K562 (cell line): Measurements from ENCODE around the gene UBE2S. TPM values are rescaled to one million over a fixed set of nuclear protein-coding genes. Genes with fewer than 3 reads are reported as not detected.

ENCODE experiments used
- ATAC-seq: fragments of 200-7000 bp; cut with Tn5 transposase; 3 replicates; pipeline ENCODE4 v1.9.1; 2020; ENCODE audit warnings: moderate library complexity
- BruUV-seq: library from RNA; stranded (reverse); fragments of 400-500 nt; replicated peaks from 2 replicates; lab custom pipeline; 2021; lab: Mats Ljungman, UMichigan
- CTCF ChIA-PET: fragments of 300-600 bp; formaldehyde crosslinking; extraction: SDS; loops from one replicate; lab custom pipeline; 2021; ENCODE audit warnings: low intra/inter-chr PET ratio; lab: Yijun Ruan, JAX
- POLR2A ChIA-PET: fragments of 300-600, 350-650 bp; sonication (Branson Sonifier 250); formaldehyde crosslinking; extraction: SDS; loops from one replicate; lab custom pipeline; 2021; ENCODE audit warnings: antibody characterized with exemption, inconsistent platforms; lab: Yijun Ruan, JAX
- DNase-seq, 4 experiments: peaks; one replicate each; pipeline versions ENCODE4 v3.0.0 to v3.0.0-alpha.2; 2011 to 2018; ENCODE audit warnings: low spot score in 3 of 4, mixed read lengths in 3 of 4; ENCODE audit errors: extremely low read depth in 1 of 4
- FAIRE-seq: peaks from 2 replicates; lab custom pipeline; 2011; peaks lifted over from hg19 to GRCh38; lab: Jason Lieb, UNC
- H2AFZ ChIP-seq: 2 replicates; pipeline ENCODE4 v1.6.0; 2011; ENCODE audit warnings: low read depth, low read length, control low read depth, inconsistent platforms
- H3K27ac ChIP-seq: fragments of 200-600 bp; 3 replicates; pipeline ENCODE4 v1.8.0; 2011; ENCODE audit warnings: low read depth, mild to moderate bottlenecking, control low read depth, inconsistent platforms, low read length, moderate library complexity, mixed read lengths; ENCODE audit errors: extremely low read depth
- H3K27me3 ChIP-seq, 2 experiments: fragments of 300-600 bp in 1 of 2; 2 replicates in 1 of 2; 3 replicates in 1 of 2; pipeline versions ENCODE4 v1.6.0 to v1.8.0; 2011; ENCODE audit warnings: inconsistent platforms in 2 of 2, low read length in 2 of 2, mild to moderate bottlenecking in 1 of 2, mixed read lengths in 1 of 2, moderate library complexity in 1 of 2; ENCODE audit not compliant: control insufficient read depth in 2 of 2, insufficient read depth in 2 of 2
- H3K36me3 ChIP-seq: fragments of 300-600 bp; 3 replicates; pipeline ENCODE4 v1.8.0; 2011; ENCODE audit warnings: mild to moderate bottlenecking, low read length, inconsistent platforms; ENCODE audit not compliant: control insufficient read depth, insufficient read depth
- H3K4me1 ChIP-seq, 2 experiments: fragments of 200-600 bp in 1 of 2; replicated peaks in 1 of 2; 2 replicates in 1 of 2; 3 replicates in 1 of 2; pipeline versions ENCODE4 v1.5.1 to v1.8.0; 2011; ENCODE audit warnings: inconsistent platforms in 2 of 2, low read length in 2 of 2, mild to moderate bottlenecking in 1 of 2, mixed read lengths in 1 of 2, moderate library complexity in 1 of 2; ENCODE audit not compliant: control insufficient read depth in 2 of 2, insufficient read depth in 2 of 2
- H3K4me2 ChIP-seq: 2 replicates; pipeline ENCODE4 v1.6.1; 2011; ENCODE audit warnings: low read length, control low read depth, inconsistent platforms, mixed read lengths; ENCODE audit not compliant: insufficient read depth
- H3K4me3 ChIP-seq: fragments of 200-600 bp; sonication (generic), shearing (Covaris generic); 2 replicates; pipeline ENCODE4 v1.5.1; 2016; ENCODE audit warnings: control low read depth, inconsistent platforms
- H3K79me2 ChIP-seq: fragments of 200-600 bp; 3 replicates; pipeline ENCODE4 v1.8.0; 2011; ENCODE audit warnings: low read length, inconsistent platforms; ENCODE audit not compliant: control insufficient read depth, insufficient read depth
- H3K9ac ChIP-seq, 2 experiments: 2 replicates each; pipeline versions ENCODE4 v1.6.0 to v1.6.1; 2011; ENCODE audit warnings: low read depth in 2 of 2, low read length in 2 of 2, control low read depth in 1 of 2, inconsistent platforms in 1 of 2, mild to moderate bottlenecking in 1 of 2, mixed read lengths in 1 of 2; ENCODE audit not compliant: insufficient read depth in 1 of 2
- H3K9me1 ChIP-seq: one replicate; pipeline ENCODE4 v1.6.0; 2011; ENCODE audit warnings: inconsistent platforms, mild to moderate bottlenecking, low read length, moderate library complexity; ENCODE audit not compliant: control insufficient read depth, insufficient read depth
- H3K9me3 ChIP-seq: replicated peaks from 2 replicates; pipeline ENCODE4 v1.5.1; 2011; ENCODE audit warnings: low read depth, low read length, inconsistent platforms; ENCODE audit not compliant: control insufficient read depth, insufficient read depth
- H4K20me1 ChIP-seq: replicated peaks from 2 replicates; pipeline ENCODE4 v1.6.1; 2011; ENCODE audit warnings: low read length, inconsistent platforms, mixed read lengths; ENCODE audit not compliant: control insufficient read depth, insufficient read depth
- HDAC6 ChIP-seq: IDR thresholded peaks from 2 replicates; pipeline ENCODE4 v1.6.1; 2012; ENCODE audit warnings: low read depth, mild to moderate bottlenecking, control low read depth, inconsistent platforms, low read length, moderate library complexity
- LCOR ChIP-seq: sonication (generic); formaldehyde crosslinking; IDR thresholded peaks from 2 replicates; pipeline ENCODE4 v1.8.0; 2022; ENCODE audit warnings: mild to moderate bottlenecking, missing genetic modification reagents
- PHF21A ChIP-seq: fragments of 450-650 bp; IDR thresholded peaks from 2 replicates; pipeline ENCODE4 v1.6.1; 2017; ENCODE audit warnings: low read depth, borderline replicate concordance
- POLR2AphosphoS2 ChIP-seq: IDR thresholded peaks from 2 replicates; pipeline ENCODE4 v1.6.1; 2012; ENCODE audit warnings: low read length, improper control_type of control experiment
- POU5F1 ChIP-seq: fragments of 150-350 bp; IDR thresholded peaks from 2 replicates; pipeline ENCODE4 v1.6.1; 2014; ENCODE audit warnings: borderline replicate concordance, low read length, low read depth, mild to moderate bottlenecking; ENCODE audit not compliant: partially characterized antibody
- PYGO2 ChIP-seq: fragments of 450-650 bp; IDR thresholded peaks from 2 replicates; pipeline ENCODE4 v1.6.1; 2016; ENCODE audit warnings: mild to moderate bottlenecking, missing genetic modification characterization, moderate library complexity, missing compliant biosample characterization
- SLC30A9 ChIP-seq: fragments of 250-450 bp; sonication (Bioruptor Pico); IDR thresholded peaks from 2 replicates; pipeline ENCODE4 v1.8.0; 2022; ENCODE audit warnings: mild to moderate bottlenecking, moderate library complexity
- TAF1 ChIP-seq: IDR thresholded peaks from 2 replicates; pipeline ENCODE4 v1.6.1; 2011; ENCODE audit warnings: mild to moderate bottlenecking, low read length, moderate library complexity; ENCODE audit not compliant: insufficient read depth, control insufficient read depth, severe bottlenecking; ENCODE audit errors: extremely low read depth
- ZNF184 ChIP-seq: sonication (generic); formaldehyde crosslinking; IDR thresholded peaks from 2 replicates; pipeline ENCODE4 v1.5.0; 2020; ENCODE audit warnings: missing genetic modification reagents
- WGBS: fragments of 100-300 bp; shearing (Covaris generic); methylation state at CpG from one replicate; pipeline ENCODE4 v1.1.6; 2016; ENCODE audit warnings: low coverage, mixed read lengths; ENCODE audit not compliant: insufficient coverage; ENCODE audit errors: missing lambda C conversion rate; 5-methylcytosine and 5-hydroxymethylcytosine counted together
- in situ Hi-C: fragments of 300-500 bp; cut with MboI; formaldehyde crosslinking; loops from 4 replicates; pipeline ENCODE4 v1.15.0; 2018; ENCODE audit warnings: inconsistent platforms, mixed read lengths
- intact Hi-C: fragments of 100-400 bp; cut with micrococcal nuclease; formaldehyde crosslinking; loops from 2 replicates; pipeline ENCODE4 v1.14.2; 2022
- polyA plus RNA-seq, 8 experiments: library from polyadenylated mRNA; depleted of rRNA in 4 of 8; stranded (reverse) in 5 of 8; unstranded in 3 of 8; fragments of >200 nt; fragmentation: Nextera tagmentation in 2 of 8; fragmentation: Illumina TruSeq in 1 of 8; extraction: Ambion mirVana in 2 of 8; extraction: Trizol in 1 of 8; gene quantifications; 2 replicates each; pipeline versions ENCODE4 v1.2.1 to v1.2.3, GENCODE V29; 2011 to 2014; ENCODE audit warnings: inconsistent platforms in 1 of 8, missing spikeins in 1 of 8
- total RNA-seq, 7 experiments: library from RNA; depleted of rRNA in 6 of 7; stranded (reverse); fragments of >200 nt in 6 of 7; fragmentation: Illumina TruSeq in 2 of 7; extraction: Trizol in 2 of 7; gene quantifications; 2 replicates each; pipeline versions ENCODE4 v1.2.1 to v1.2.3, GENCODE V29; 2011 to 2021; ENCODE audit warnings: low replicate concordance in 1 of 7
- TF ChIP-seq, protein P1 (sequence below): fragments of 450-650 bp; IDR thresholded peaks from 2 replicates; pipeline ENCODE4 v1.6.1; 2016
- TF ChIP-seq, protein P2 (sequence below), 2 experiments: fragments of 450-650 bp; IDR thresholded peaks; 2 replicates each; pipeline ENCODE4 v1.6.1; 2016
- TF ChIP-seq, protein P3 (sequence below): fragments of 250-450 bp; sonication (Bioruptor Pico); IDR thresholded peaks from 2 replicates; pipeline ENCODE4 v1.4.0; 2020; ENCODE audit warnings: mild to moderate bottlenecking, moderate library complexity, borderline replicate concordance
- TF ChIP-seq, protein P4 (sequence below): sonication (generic); formaldehyde crosslinking; IDR thresholded peaks from 2 replicates; pipeline ENCODE4 v1.8.1; 2022; ENCODE audit warnings: missing genetic modification reagents
- TF ChIP-seq, protein P5 (sequence below): fragments of 200-800 bp; sonication (Bioruptor generic); IDR thresholded peaks from 2 replicates; pipeline ENCODE4 v1.6.1; 2017; ENCODE audit warnings: missing genetic modification characterization, missing compliant biosample characterization

The UBE2S gene
- total and polyA plus RNA-seq, 9 of the 15 experiments (the other 6 are each of a cell fraction or from before 2014, with no cell fraction given) = 1.5 to 1,305 (median 157) TPM

DNA sequence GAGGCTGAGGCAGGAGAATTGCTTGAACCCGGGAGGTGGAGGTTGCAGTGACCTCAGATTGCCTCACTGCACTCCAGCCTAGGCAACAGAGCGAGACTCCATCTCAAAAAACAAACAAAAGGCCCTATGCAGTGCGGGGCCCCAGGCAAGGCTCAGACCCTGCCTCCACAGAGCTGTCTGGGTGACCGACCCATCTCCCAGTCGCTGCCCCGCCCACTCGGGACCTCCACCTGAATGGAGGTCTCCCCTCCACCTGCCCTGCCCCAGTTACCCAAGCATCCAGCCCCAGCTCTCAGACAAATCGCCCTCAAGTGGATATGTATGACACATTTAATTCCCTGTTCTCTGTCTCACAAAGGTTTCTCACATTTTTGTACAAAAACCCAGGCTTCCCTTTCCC is 42.3 kb downstream of the UBE2S start:
- Histone ChIP-seq H3K9me1 (no peaks in the 10 kb centered on the region), H3K4me1 (peaks cover 0 to 57% of the 10 kb centered on the region in 2 experiments; a peak in 3 of 5 replicates), H3K36me3 (no peaks in the 10 kb centered on the region), H3K27me3 (peaks cover 4% of the 10 kb centered on the region in 2 experiments; a peak in 2 of 5 replicates), H2AFZ (no peak overlapping the region), H3K27ac (no peak overlapping the region), H3K4me2 (no peak overlapping the region), H3K9ac (no peak overlapping the region), H4K20me1 (0 out of 2 replicates have a peak, but pooled peaks cover 3% of the 10 kb centered on the region), H3K9me3 (no peaks in the 10 kb centered on the region), H3K4me3 (no peak overlapping the region), H3K79me2 (no peaks in the 10 kb centered on the region)
- ATAC-seq (no peak), FAIRE-seq (no peak), DNase-seq (no peak)
- in situ Hi-C loops (no loop called here), intact Hi-C loops (no loop called here)
- POLR2A ChIA-PET = interaction anchor here (0.6 kb wide), 1 partner anchor 27 kb away, joined by 3 read pairs; no protein-coding TSS in a partner anchor
- CTCF ChIA-PET = interaction anchor here (1.2 kb wide), 1 partner anchor 8 kb away, joined by 5 read pairs; no protein-coding TSS in a partner anchor
- 41% methylated on average over 7 of the region's 8 CpGs for WGBS
- no TSS peak for BruUV-seq
- TF ChIP-seq, protein P1, sequence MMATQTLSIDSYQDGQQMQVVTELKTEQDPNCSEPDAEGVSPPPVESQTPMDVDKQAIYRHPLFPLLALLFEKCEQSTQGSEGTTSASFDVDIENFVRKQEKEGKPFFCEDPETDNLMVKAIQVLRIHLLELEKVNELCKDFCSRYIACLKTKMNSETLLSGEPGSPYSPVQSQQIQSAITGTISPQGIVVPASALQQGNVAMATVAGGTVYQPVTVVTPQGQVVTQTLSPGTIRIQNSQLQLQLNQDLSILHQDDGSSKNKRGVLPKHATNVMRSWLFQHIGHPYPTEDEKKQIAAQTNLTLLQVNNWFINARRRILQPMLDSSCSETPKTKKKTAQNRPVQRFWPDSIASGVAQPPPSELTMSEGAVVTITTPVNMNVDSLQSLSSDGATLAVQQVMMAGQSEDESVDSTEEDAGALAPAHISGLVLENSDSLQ = no peak
- TF ChIP-seq, protein P2, sequence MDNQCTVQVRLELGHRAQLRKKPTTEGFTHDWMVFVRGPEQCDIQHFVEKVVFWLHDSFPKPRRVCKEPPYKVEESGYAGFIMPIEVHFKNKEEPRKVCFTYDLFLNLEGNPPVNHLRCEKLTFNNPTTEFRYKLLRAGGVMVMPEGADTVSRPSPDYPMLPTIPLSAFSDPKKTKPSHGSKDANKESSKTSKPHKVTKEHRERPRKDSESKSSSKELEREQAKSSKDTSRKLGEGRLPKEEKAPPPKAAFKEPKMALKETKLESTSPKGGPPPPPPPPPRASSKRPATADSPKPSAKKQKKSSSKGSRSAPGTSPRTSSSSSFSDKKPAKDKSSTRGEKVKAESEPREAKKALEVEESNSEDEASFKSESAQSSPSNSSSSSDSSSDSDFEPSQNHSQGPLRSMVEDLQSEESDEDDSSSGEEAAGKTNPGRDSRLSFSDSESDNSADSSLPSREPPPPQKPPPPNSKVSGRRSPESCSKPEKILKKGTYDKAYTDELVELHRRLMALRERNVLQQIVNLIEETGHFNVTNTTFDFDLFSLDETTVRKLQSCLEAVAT (IDR thresholded peaks at IDR 0.05) = no peak
- no peak for TF ChIP-seq TAF1
- TF ChIP-seq, protein P3, sequence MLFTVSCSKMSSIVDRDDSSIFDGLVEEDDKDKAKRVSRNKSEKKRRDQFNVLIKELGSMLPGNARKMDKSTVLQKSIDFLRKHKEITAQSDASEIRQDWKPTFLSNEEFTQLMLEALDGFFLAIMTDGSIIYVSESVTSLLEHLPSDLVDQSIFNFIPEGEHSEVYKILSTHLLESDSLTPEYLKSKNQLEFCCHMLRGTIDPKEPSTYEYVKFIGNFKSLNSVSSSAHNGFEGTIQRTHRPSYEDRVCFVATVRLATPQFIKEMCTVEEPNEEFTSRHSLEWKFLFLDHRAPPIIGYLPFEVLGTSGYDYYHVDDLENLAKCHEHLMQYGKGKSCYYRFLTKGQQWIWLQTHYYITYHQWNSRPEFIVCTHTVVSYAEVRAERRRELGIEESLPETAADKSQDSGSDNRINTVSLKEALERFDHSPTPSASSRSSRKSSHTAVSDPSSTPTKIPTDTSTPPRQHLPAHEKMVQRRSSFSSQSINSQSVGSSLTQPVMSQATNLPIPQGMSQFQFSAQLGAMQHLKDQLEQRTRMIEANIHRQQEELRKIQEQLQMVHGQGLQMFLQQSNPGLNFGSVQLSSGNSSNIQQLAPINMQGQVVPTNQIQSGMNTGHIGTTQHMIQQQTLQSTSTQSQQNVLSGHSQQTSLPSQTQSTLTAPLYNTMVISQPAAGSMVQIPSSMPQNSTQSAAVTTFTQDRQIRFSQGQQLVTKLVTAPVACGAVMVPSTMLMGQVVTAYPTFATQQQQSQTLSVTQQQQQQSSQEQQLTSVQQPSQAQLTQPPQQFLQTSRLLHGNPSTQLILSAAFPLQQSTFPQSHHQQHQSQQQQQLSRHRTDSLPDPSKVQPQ (CRISPR knock-in tag) = no peak
- TF ChIP-seq ZNF184 (CRISPR knock-in tag) = no peak
- TF ChIP-seq, protein P4, sequence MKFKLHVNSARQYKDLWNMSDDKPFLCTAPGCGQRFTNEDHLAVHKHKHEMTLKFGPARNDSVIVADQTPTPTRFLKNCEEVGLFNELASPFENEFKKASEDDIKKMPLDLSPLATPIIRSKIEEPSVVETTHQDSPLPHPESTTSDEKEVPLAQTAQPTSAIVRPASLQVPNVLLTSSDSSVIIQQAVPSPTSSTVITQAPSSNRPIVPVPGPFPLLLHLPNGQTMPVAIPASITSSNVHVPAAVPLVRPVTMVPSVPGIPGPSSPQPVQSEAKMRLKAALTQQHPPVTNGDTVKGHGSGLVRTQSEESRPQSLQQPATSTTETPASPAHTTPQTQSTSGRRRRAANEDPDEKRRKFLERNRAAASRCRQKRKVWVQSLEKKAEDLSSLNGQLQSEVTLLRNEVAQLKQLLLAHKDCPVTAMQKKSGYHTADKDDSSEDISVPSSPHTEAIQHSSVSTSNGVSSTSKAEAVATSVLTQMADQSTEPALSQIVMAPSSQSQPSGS (CRISPR knock-in tag) = no peak
- no peak for TF ChIP-seq HDAC6
- no peak for TF ChIP-seq SLC30A9 (CRISPR knock-in tag)
- no peak for TF ChIP-seq POLR2AphosphoS2
- no peak for TF ChIP-seq LCOR
- TF ChIP-seq POU5F1 = no peak
- TF ChIP-seq, protein P5, sequence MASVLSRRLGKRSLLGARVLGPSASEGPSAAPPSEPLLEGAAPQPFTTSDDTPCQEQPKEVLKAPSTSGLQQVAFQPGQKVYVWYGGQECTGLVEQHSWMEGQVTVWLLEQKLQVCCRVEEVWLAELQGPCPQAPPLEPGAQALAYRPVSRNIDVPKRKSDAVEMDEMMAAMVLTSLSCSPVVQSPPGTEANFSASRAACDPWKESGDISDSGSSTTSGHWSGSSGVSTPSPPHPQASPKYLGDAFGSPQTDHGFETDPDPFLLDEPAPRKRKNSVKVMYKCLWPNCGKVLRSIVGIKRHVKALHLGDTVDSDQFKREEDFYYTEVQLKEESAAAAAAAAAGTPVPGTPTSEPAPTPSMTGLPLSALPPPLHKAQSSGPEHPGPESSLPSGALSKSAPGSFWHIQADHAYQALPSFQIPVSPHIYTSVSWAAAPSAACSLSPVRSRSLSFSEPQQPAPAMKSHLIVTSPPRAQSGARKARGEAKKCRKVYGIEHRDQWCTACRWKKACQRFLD = no peak
- TF ChIP-seq PHF21A = no peak
- TF ChIP-seq PYGO2 = no peak
